GM19099 (cell line): ENCODE results near the gene CACNA2D1.

Experiments
- POLR2A ChIP-seq: IDR thresholded peaks from 3 replicates; pipeline ENCODE4 v1.6.1; 2011; ENCODE audit warnings: low read depth; ENCODE audit not compliant: insufficient read length; ENCODE audit errors: extremely low read depth

CACNA2D1 gene

GRCh38 chr7:82289152-82289535 is 154.4 kb downstream of the CACNA2D1 start:
- TF ChIP-seq POLR2A, result no peak

- TF ChIP-seq POLR2A, result no peak
Measured at GRCh38 chr7:82286798-82287140, 156.8 kb downstream of the CACNA2D1 start.

- TF ChIP-seq POLR2A, result no peak
Measured at GRCh38 chr7:82286096-82286797, 157.3 kb downstream of the CACNA2D1 start.

- no peak for TF ChIP-seq POLR2A
Measured at GRCh38 chr7:82284936-82285519, 158.5 kb downstream of the CACNA2D1 start.

- no peak for TF ChIP-seq POLR2A
Measured at GRCh38 chr7:82275342-82275741, 168.2 kb downstream of the CACNA2D1 start.

- no peak for TF ChIP-seq POLR2A
Measured at GRCh38 chr7:82274681-82275080, 168.9 kb downstream of the CACNA2D1 start.

- no peak for TF ChIP-seq POLR2A
Measured at GRCh38 chr7:82273886-82274285, 169.7 kb downstream of the CACNA2D1 start.

- no peak for TF ChIP-seq POLR2A
Measured at GRCh38 chr7:82270870-82271269, 172.7 kb downstream of the CACNA2D1 start.

- TF ChIP-seq POLR2A, result no peak
Measured at GRCh38 chr7:82268632-82269031, 174.9 kb downstream of the CACNA2D1 start.

- TF ChIP-seq POLR2A, result no peak
Measured at GRCh38 chr7:82266081-82266480, 177.5 kb downstream of the CACNA2D1 start.

- no peak for TF ChIP-seq POLR2A
Measured at GRCh38 chr7:82264783-82265305, 178.7 kb downstream of the CACNA2D1 start.

GRCh38 chr7:82263920-82264782 is 179.4 kb downstream of the CACNA2D1 start:
- no peak for TF ChIP-seq POLR2A

- no peak for TF ChIP-seq POLR2A
Measured at GRCh38 chr7:82258181-82258580, 185.4 kb downstream of the CACNA2D1 start.

GRCh38 chr7:82257118-82257695 is 186.4 kb downstream of the CACNA2D1 start:
- no peak for TF ChIP-seq POLR2A

- no peak for TF ChIP-seq POLR2A
Measured at GRCh38 chr7:82255706-82256105, 187.9 kb downstream of the CACNA2D1 start.

GRCh38 chr7:82250598-82250997 is 193.0 kb downstream of the CACNA2D1 start:
- TF ChIP-seq POLR2A, result no peak

- TF ChIP-seq POLR2A, result no peak
Measured at GRCh38 chr7:82249979-82250378, 193.6 kb downstream of the CACNA2D1 start.
